ENCODE measurements around the gene PPP1R1C.
"Not testable (repeated sequence)": the region's sequence is repeated elsewhere in the genome, so short reads cannot be mapped to it uniquely, and the experiment has no call there.

The PPP1R1C gene

GRCh38 chr2:182015334-182016109, 29.9 kb downstream of the PPP1R1C start:
- DNase-seq (ENCODE audit: low spot score), result no peak

GRCh38 chr2:182018218-182018617, 32.6 kb downstream of the PPP1R1C start:
- DNase-seq (ENCODE audit: low spot score), result no peak

- DNase-seq (ENCODE audit: low spot score), result no peak
These were observed 34.1 kb downstream of the PPP1R1C start for GRCh38 chr2:182019731-182020130.

GRCh38 chr2:182020286-182021070, 34.8 kb downstream of the PPP1R1C start:
- no peak for DNase-seq (ENCODE audit: low spot score)

GRCh38 chr2:182023235-182023634, 37.6 kb downstream of the PPP1R1C start:
- DNase-seq (ENCODE audit: low spot score), result no peak

- not testable (repeated sequence) for DNase-seq (ENCODE audit: low spot score)
These were observed 45.2 kb downstream of the PPP1R1C start for GRCh38 chr2:182030875-182031274.

- DNase-seq (ENCODE audit: low spot score), result no peak
These were observed 46.3 kb downstream of the PPP1R1C start for GRCh38 chr2:182031956-182032355.

- DNase-seq (ENCODE audit: low spot score), result no peak
These were observed 47.8 kb downstream of the PPP1R1C start for GRCh38 chr2:182033449-182033848.

GRCh38 chr2:182038576-182038975, 52.9 kb downstream of the PPP1R1C start:
- peak; percentile 45 for DNase-seq (ENCODE audit: low spot score)

- DNase-seq (ENCODE audit: low spot score), result no peak
These were observed 57.4 kb downstream of the PPP1R1C start for GRCh38 chr2:182043021-182043420.

- no peak for DNase-seq (ENCODE audit: low spot score)
These were observed 58.2 kb downstream of the PPP1R1C start for GRCh38 chr2:182043861-182044260.

GRCh38 chr2:182047544-182047943, 61.9 kb downstream of the PPP1R1C start:
- no peak for DNase-seq (ENCODE audit: low spot score)

- DNase-seq (ENCODE audit: low spot score), result no peak
These were observed 62.4 kb downstream of the PPP1R1C start for GRCh38 chr2:182048088-182048487.

- no peak for DNase-seq (ENCODE audit: low spot score)
These were observed 63.0 kb downstream of the PPP1R1C start for GRCh38 chr2:182048621-182049020.

- DNase-seq (ENCODE audit: low spot score), result no peak
These were observed 63.9 kb downstream of the PPP1R1C start for GRCh38 chr2:182049372-182050148.

GRCh38 chr2:182050333-182051135, 64.9 kb downstream of the PPP1R1C start:
- no peak for DNase-seq (ENCODE audit: low spot score)

- no peak for DNase-seq (ENCODE audit: low spot score)
These were observed 70.3 kb downstream of the PPP1R1C start for GRCh38 chr2:182055993-182056392.

GRCh38 chr2:182057002-182057401, 71.3 kb downstream of the PPP1R1C start:
- no peak for DNase-seq (ENCODE audit: low spot score)

- DNase-seq (ENCODE audit: low spot score), result no peak
These were observed 72.4 kb downstream of the PPP1R1C start for GRCh38 chr2:182058056-182058455.

GRCh38 chr2:182061739-182062138, 76.1 kb downstream of the PPP1R1C start:
- DNase-seq (ENCODE audit: low spot score), result no peak

GRCh38 chr2:182062329-182062972, 76.8 kb downstream of the PPP1R1C start:
- DNase-seq (ENCODE audit: low spot score), result no peak

Measured in AG08395 (cell line).